ENCODE data around the gene PDE3B.
A peak's percentile ranks its signal among the peaks of the same experiment; 100 is the strongest.
"Not testable (repeated sequence)": the region's sequence is repeated elsewhere in the genome, so short reads cannot be mapped to it uniquely, and the experiment has no call there.

Gene PDE3B

GRCh38 chr11:14642453-14642852 lies 1.2 kb upstream of the PDE3B start:
- DNase-seq, result no peak

- DNase-seq, result peak; percentile 44
Measured at GRCh38 chr11:14642873-14643696, 519 bp upstream of the PDE3B start.

GRCh38 chr11:14644226-14645014 lies 816 bp downstream of the PDE3B start:
- peak; percentile 60 for DNase-seq

- DNase-seq, result peak; percentile 53
Measured at GRCh38 chr11:14645015-14645912, 1.7 kb downstream of the PDE3B start.

GRCh38 chr11:14645985-14646900 lies 2.6 kb downstream of the PDE3B start:
- no peak for DNase-seq

GRCh38 chr11:14650064-14650463 lies 6.5 kb downstream of the PDE3B start:
- DNase-seq, result no peak

- DNase-seq, result no peak
Measured at GRCh38 chr11:14653090-14653489, 9.5 kb downstream of the PDE3B start.

- no peak for DNase-seq
Measured at GRCh38 chr11:14655435-14655834, 11.8 kb downstream of the PDE3B start.

GRCh38 chr11:14656536-14657457 lies 13.2 kb downstream of the PDE3B start:
- no peak for DNase-seq

- no peak for DNase-seq
Measured at GRCh38 chr11:14657841-14658240, 14.2 kb downstream of the PDE3B start.

GRCh38 chr11:14664926-14665325 lies 21.3 kb downstream of the PDE3B start:
- DNase-seq, result not testable (repeated sequence)

- DNase-seq, result not testable (repeated sequence)
Measured at GRCh38 chr11:14667329-14667728, 23.7 kb downstream of the PDE3B start.

GRCh38 chr11:14668731-14669301 lies 25.2 kb downstream of the PDE3B start:
- DNase-seq, result no peak

GRCh38 chr11:14669499-14669898 lies 25.9 kb downstream of the PDE3B start:
- no peak for DNase-seq

GRCh38 chr11:14669958-14670357 lies 26.4 kb downstream of the PDE3B start:
- no peak for DNase-seq

- no peak for DNase-seq
Measured at GRCh38 chr11:14672635-14673034, 29.0 kb downstream of the PDE3B start.

- DNase-seq, result no peak
Measured at GRCh38 chr11:14673421-14673820, 29.8 kb downstream of the PDE3B start.

GRCh38 chr11:14673824-14674405 lies 30.3 kb downstream of the PDE3B start:
- DNase-seq, result no peak

- DNase-seq, result no peak
Measured at GRCh38 chr11:14676068-14676467, 32.5 kb downstream of the PDE3B start.

GRCh38 chr11:14677146-14677545 lies 33.5 kb downstream of the PDE3B start:
- DNase-seq, result no peak
